ENCODE data around the gene EXTL1. TPM values are rescaled to one million over a fixed set of nuclear protein-coding genes. Genes with fewer than 3 reads are reported as not detected.

EXTL1 gene, protein sequence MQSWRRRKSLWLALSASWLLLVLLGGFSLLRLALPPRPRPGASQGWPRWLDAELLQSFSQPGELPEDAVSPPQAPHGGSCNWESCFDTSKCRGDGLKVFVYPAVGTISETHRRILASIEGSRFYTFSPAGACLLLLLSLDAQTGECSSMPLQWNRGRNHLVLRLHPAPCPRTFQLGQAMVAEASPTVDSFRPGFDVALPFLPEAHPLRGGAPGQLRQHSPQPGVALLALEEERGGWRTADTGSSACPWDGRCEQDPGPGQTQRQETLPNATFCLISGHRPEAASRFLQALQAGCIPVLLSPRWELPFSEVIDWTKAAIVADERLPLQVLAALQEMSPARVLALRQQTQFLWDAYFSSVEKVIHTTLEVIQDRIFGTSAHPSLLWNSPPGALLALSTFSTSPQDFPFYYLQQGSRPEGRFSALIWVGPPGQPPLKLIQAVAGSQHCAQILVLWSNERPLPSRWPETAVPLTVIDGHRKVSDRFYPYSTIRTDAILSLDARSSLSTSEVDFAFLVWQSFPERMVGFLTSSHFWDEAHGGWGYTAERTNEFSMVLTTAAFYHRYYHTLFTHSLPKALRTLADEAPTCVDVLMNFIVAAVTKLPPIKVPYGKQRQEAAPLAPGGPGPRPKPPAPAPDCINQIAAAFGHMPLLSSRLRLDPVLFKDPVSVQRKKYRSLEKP
- total RNA-seq = 2.1 TPM

DNA sequence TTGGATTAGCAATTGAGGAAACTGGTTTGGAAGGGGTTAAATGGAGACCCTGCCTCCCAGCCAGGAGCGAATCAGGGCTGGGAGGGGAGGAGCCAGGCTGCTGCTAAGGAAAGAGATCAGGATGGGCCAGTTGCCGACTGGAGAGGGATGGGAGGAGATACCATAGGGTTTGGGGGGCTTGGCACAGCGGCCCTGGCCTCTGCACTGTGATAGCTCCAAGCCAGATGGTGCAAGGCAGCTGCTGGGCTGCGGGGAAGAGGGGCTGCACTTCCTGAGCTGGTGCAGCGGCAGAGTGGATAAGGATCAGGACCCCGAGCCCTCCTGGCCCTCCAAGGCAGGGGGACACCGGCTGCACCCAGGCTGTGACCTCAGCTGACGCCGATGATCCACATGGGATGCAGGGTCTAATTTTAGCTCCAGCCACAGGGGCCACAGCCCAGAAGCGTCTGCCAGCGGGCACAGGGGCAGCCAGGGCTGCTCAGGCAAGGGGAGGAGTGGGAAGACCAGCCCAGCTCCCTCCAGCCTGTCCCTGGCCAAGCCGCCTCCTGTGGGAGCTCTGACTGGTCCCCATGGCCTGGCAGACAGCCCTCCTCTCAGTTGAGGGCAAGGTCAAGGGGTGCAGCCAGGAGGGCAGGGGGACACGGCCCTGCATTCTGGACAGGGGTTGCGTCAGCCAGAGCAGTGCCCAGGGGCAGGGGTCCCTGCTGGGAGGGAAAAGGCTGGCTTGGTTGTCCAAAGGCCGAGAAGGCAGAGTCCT is at the start of gene EXTL1:
TSS of gene EXTL1 (plus strand) at position 129 of the 757 bp plus-strand sequence. CDS start 872 bp downstream, outside the sequence.

DNA sequence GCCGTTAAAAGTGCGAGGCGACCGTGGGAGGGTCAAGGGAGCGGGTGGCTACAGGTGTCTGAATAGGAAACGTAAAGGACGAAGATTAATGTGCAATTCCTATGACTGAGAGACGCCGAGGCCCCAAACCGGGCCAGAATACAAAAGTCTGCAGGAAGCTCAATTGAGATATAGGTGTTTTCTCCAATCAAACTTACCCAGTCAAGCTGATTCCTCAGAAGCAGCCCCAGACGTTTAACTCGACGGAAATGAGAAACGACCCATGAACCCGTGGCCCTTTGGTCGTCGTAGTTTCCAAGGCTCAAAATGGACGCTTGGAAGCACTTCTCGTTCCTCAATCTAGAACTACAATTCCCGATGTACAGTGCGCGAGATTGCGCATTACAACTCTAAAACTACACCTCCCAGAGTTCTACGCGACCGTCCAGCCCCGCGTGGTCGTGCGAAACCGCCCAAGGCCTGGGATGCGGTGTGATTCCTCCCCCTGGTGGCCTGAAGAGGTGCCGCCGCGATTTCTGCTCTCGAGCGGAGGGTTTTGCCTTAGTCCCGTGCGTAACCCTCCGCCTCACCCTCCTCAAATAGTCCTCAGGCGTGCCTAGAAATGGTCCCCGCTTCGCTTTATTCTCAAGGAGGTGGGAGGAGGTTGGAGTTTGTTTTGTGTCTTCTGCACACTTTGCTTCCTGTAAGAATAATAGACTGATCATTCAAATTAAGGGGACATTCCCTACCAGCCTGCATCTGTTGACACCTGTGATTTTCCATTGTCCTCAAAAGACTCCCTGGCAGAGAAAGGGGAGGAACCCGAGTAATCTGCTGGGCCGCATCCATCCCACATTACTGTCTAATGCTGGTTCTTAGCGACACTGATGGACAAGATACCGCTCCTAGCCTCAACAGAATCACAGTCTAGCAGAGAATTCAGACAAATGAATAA is 23.5 kb upstream of the EXTL1 start, which contains the start of gene PAFAH2:
TSS of gene PAFAH2 (minus strand) at position 236 of the 934 bp plus-strand sequence. CDS start 7,247 bp downstream, outside the sequence.

DNA sequence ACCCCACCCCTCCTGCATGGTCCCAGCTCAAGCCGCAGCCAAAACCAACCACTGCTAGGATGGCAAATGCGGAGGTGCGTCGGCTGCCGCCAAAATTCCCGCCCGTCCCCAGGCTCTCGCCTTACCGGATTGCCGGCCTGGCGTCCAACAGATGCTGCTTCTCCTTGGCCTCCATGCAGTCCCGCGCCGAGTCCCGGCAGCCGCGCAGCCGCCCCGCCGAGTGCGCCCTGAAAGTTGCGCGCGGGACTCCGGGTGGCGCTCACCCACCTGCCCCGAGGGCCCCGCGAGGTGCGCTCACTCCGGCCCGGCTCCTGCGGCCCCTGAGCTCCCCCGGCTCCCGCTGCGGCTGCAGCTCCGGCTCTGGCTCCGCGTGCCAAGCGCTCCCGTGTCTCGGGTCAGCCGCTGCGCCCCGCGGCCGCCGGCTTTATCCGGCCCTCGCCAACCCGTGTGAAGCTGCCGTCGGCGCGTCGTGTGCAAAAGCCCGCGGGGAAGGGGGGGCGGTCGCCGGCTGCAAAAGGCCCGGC is 24.2 kb downstream of the EXTL1 start, which contains the start of gene SLC30A2:
TSS of gene SLC30A2 (minus strand) at position 397 of the 524 bp plus-strand sequence. CDS start at position 175, 222 bp downstream.

DNA sequence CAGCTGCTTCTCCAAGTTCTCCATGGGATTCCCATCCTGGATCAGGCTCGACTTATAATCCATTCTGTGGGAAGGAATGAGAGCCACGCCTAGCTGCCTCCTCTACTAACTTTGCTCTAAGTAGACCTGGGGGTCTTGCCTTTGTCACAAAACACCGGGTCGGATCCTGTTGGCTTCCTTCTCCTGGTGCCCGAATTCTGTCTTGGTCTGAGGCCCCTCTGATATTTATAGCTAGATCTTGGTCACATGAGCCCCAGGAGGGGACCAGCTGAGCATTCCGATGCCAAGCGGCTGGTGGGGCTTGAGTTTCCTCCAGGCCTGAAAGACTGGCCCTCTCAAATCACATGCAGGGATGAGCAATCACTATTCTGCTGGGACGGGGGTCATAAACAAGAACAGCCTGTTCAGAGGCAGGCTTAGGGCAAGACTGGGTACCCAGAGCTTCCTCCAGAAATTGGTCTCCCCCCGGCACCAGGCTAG is 45.9 kb downstream of the EXTL1 start, which contains the start of gene TRIM63:
TSS of gene TRIM63 (minus strand) at position 199 of the 480 bp plus-strand sequence. CDS start at position 63, 136 bp downstream.

Small RNA genes within 50 kb of the gene (small RNA-seq; reads per million reads assigned to genes)
- gene RF00283 (ENCODE audit: low replicate concordance) (not detected), gene RF00492 (ENCODE audit: low replicate concordance) (not detected)

Other genes starting within 250 kb of the EXTL1 start
- 55.4 TPM for gene SELENON, start 221.6 kb upstream of the EXTL1 start, total RNA-seq
- 54.4 TPM for gene MTFR1L, start 201.8 kb upstream of the EXTL1 start, total RNA-seq
- 1.2 TPM for gene AUNIP, start 162.3 kb upstream of the EXTL1 start, total RNA-seq
- 28.3 TPM for gene PAQR7, start 146.1 kb upstream of the EXTL1 start, total RNA-seq
- gene STMN1, start 115.4 kb upstream of the EXTL1 start, total RNA-seq = 125 TPM
- gene PAFAH2, start 23.7 kb upstream of the EXTL1 start, total RNA-seq = 22.0 TPM
- 4.7 TPM for gene SLC30A2, start 24.3 kb downstream of the EXTL1 start, total RNA-seq
- 9.4 TPM for gene TRIM63, start 45.9 kb downstream of the EXTL1 start, total RNA-seq
- 10.5 TPM for gene PDIK1L, start 90.0 kb downstream of the EXTL1 start, total RNA-seq
- 1.5 TPM for gene FAM110D, start 137.3 kb downstream of the EXTL1 start, total RNA-seq
- not detected for gene C1orf232, start 147.2 kb downstream of the EXTL1 start, total RNA-seq
- gene ZNF593, start 148.1 kb downstream of the EXTL1 start, total RNA-seq = 25.9 TPM
- not detected for gene ZNF593OS, start 150.1 kb downstream of the EXTL1 start, total RNA-seq
- gene CNKSR1, start 155.7 kb downstream of the EXTL1 start, total RNA-seq = 7.6 TPM
- not detected for gene CATSPER4, start 168.8 kb downstream of the EXTL1 start, total RNA-seq
- 17.0 TPM for gene CEP85, start 212.4 kb downstream of the EXTL1 start, total RNA-seq

Measured in metanephros (tissue), 2 donors.